Measurements from ENCODE around the gene SDF2L1. TPM values are rescaled to one million over a fixed set of nuclear protein-coding genes. Genes with fewer than 3 reads are reported as not detected.

Gene SDF2L1
- total and polyA plus RNA-seq, 9 of the 15 experiments (the other 6 are each of a cell fraction or from before 2014, with no cell fraction given) = 15.1 to 989 (median 124) TPM

DNA sequence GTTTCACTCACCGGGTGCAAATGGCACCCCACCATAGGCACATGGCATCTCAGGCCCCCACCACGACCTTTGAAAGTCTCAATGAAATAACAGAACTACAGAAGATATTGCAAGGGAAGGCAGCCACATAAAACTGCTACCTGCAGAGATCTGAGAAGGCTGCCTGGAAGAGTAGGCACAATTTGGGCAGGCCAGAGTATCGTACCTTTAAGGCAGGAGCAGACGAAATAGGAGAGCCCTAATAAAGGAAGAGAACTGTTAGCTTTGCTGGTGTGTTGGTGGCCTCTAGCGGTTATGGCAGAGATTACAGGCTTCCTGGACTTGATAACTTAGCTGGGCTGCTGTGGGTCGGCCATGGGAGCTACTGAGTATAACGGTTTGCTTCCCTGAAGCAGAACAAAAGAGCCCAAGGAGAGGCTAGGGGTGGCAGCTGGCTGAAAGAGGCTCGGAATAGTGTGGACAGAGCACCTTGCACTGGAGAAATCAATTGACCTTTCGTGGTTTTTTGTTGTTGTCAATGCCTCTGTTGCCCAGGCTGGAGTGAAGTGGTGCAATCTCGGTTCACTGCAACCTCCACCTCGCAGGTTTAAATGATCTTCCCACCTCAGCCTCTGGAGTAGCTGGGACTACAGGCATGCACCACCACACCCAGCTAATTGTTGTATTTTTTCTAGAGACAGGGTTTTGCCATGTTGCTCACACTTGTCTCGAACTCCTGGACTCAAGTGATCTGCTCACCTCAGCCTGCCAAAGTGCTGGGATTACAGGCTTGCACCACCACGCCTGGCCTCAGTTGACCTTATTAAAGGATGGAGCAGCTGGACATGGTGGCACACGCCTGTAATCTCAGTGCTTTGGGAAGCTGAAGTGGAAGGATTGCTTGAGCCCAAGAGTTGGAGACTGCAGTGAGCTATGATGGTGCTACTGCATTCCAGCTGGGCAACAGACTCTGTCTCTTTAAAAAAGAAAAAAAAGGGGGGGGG, 4.8 kb downstream of the SDF2L1 start:
- H3K27ac ChIP-seq (ENCODE audit: extremely low read depth, low read depth, low read length) = no peak overlapping the region
- no peak overlapping the region for H3K4me3 ChIP-seq
- DNase-seq (ENCODE audit: extremely low read depth in 1 of 4, low spot score in 3 of 4) (peak; percentile 88 to 99 (median 93)), FAIRE-seq (peak; percentile 95), ATAC-seq (peak; percentile 34)
- H3K27me3 ChIP-seq (ENCODE audit: control insufficient read depth in 2 of 2, insufficient read depth in 2 of 2, low read length in 2 of 2) = no peaks in the 10 kb centered on the region; a peak in 1 of 5 replicates
- no peak overlapping the region for H3K4me2 ChIP-seq (ENCODE audit: insufficient read depth, low read length)
- H4K20me1 ChIP-seq (replicated peaks; ENCODE audit: control insufficient read depth, insufficient read depth, low read length) = peaks cover 32% of the 10 kb centered on the region
- H3K4me1 ChIP-seq (replicated peaks in 1 of 2; ENCODE audit: control insufficient read depth in 2 of 2, insufficient read depth in 2 of 2, low read length in 2 of 2) = peaks cover 29 to 48% of the 10 kb centered on the region in 2 experiments
- POLR2A ChIA-PET = interaction anchor here (0.5 to 76.8 kb wide), 17 partner anchors 12 to 712 kb away, joined by 3 to 4622 read pairs (median 4); partner anchors contain the start of genes CCDC116, PPIL2, SDF2L1 and YDJC
- H3K36me3 ChIP-seq (ENCODE audit: control insufficient read depth, insufficient read depth, low read length) = peaks cover 65% of the 10 kb centered on the region
- H3K9ac ChIP-seq (ENCODE audit: insufficient read depth in 1 of 2, low read depth in 2 of 2, low read length in 2 of 2) = peak overlapping the region in 1 of 2 experiments; percentile 62; a peak in 1 of 4 replicates
- peaks cover 34% of the 10 kb centered on the region for H3K79me2 ChIP-seq (ENCODE audit: control insufficient read depth, insufficient read depth, low read length)
- WGBS (ENCODE audit: insufficient coverage, low coverage, missing lambda C conversion rate) = 48% methylated on average over 14 of the region's 14 CpGs
- H2AFZ ChIP-seq (ENCODE audit: low read depth, low read length) = 0 out of 2 replicates have a peak overlapping the region, but pooled peaks have one; percentile 4
- no peaks in the 10 kb centered on the region for H3K9me3 ChIP-seq (replicated peaks; ENCODE audit: control insufficient read depth, insufficient read depth, low read depth, low read length)
- CTCF ChIA-PET (ENCODE audit: low intra/inter-chr PET ratio) = interaction anchor here (0.6 to 8.8 kb wide), 8 partner anchors 17 to 544 kb away, joined by 3 to 99 read pairs (median 6); partner anchors contain the start of genes CCDC116 and YDJC
- in situ Hi-C loops (cut with MboI) = loop anchor here (25.0 kb wide), 1 partner anchor 510 kb away; no protein-coding TSS in a partner anchor
- BruUV-seq (replicated peaks) = TSS peak; percentile 3
- peaks cover 16% of the 10 kb centered on the region for H3K9me1 ChIP-seq (ENCODE audit: control insufficient read depth, insufficient read depth, low read length)
- intact Hi-C loops (cut with micrococcal nuclease) = loop anchor here (1.0 kb wide), 1 partner anchor 53 kb away; no protein-coding TSS in a partner anchor
- TF ChIP-seq, protein P1, sequence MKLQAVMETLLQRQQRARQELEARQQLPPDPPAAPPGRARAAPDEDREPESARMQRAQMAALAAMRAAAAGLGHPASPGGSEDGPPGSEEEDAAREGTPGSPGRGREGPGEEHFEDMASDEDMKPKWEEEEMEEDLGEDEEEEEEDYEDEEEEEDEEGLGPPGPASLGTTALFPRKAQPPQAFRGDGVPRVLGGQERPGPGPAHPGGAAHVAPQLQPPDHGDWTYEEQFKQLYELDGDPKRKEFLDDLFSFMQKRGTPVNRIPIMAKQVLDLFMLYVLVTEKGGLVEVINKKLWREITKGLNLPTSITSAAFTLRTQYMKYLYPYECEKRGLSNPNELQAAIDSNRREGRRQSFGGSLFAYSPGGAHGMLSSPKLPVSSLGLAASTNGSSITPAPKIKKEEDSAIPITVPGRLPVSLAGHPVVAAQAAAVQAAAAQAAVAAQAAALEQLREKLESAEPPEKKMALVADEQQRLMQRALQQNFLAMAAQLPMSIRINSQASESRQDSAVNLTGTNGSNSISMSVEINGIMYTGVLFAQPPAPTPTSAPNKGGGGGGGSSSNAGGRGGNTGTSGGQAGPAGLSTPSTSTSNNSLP (IDR thresholded peaks at IDR 0.05; ENCODE audit: borderline replicate concordance, low read depth, low read length) = peak; percentile 89; the same call in 1 of the 2 replicates
- TF ChIP-seq KDM5B (IDR thresholded peaks at IDR 0.05; ENCODE audit: insufficient replicate concordance, low read depth, low read length) (no peak), ETS2 (tag; IDR thresholded peaks at IDR 0.05; ENCODE audit: borderline replicate concordance, poor library complexity, severe bottlenecking) (no peak), ZNF511 (CRISPR knock-in tag; IDR thresholded peaks at IDR 0.05) (no peak), BACH1 (tag; IDR thresholded peaks at IDR 0.05) (no peak), SREBF1 (IDR thresholded peaks at IDR 0.05; ENCODE audit: borderline replicate concordance, low read depth, low read length) (peak; percentile 24; the same call in 1 of the 2 replicates), THRB (CRISPR knock-in tag; conservative IDR thresholded peaks at IDR 0.05) (no peak), THRA (IDR thresholded peaks at IDR 0.05) (no peak), POLR2AphosphoS2 (IDR thresholded peaks at IDR 0.05; ENCODE audit: low read length) (peak; percentile 95), MCM5 (IDR thresholded peaks at IDR 0.05; ENCODE audit: low read depth) (no peak), GTF2F1 (IDR thresholded peaks at IDR 0.05; ENCODE audit: low read depth, low read length) (peak; percentile 78)
